Esophagus squamous epithelium (tissue), 5 donors: ENCODE measurements around the gene IGFBP1. TPM values are rescaled to one million over a fixed set of nuclear protein-coding genes. Genes with fewer than 3 reads are reported as not detected.

Source experiments
- DNase-seq: peaks from one replicate; lab custom pipeline; 2025; lab: John Stamatoyannopoulos, UW
- H3K27ac ChIP-seq, 4 donors: fragments of 200-600 bp; sonication (generic); one replicate each; pipeline ENCODE4 v1.5.1; 2016 to 2019; ENCODE audit warnings: mild to moderate bottlenecking in 1 of 4
- H3K27me3 ChIP-seq, 4 donors: fragments of 200-600 bp; sonication (generic); 1 replicate in 3 of 4; 2 replicates in 1 of 4; pipeline versions ENCODE4 v1.5.1 to v1.6.0; 2017 to 2021; ENCODE audit warnings: antibody characterized with exemption in 1 of 4
- H3K36me3 ChIP-seq, 3 donors: fragments of 200-600 bp; sonication (generic); one replicate each; pipeline ENCODE4 v1.5.1; 2016 to 2019
- H3K4me1 ChIP-seq, 3 donors: fragments of 200-600 bp; sonication (generic); one replicate each; pipeline ENCODE4 v1.5.1; 2017 to 2019
- H3K4me3 ChIP-seq, 4 donors: fragments of 200-600 bp; sonication (generic); 1 replicate in 3 of 4; 2 replicates in 1 of 4; pipeline ENCODE4 v1.5.1; 2016 to 2019; ENCODE audit warnings: mild to moderate bottlenecking in 2 of 4, moderate library complexity in 1 of 4
- H3K9me3 ChIP-seq, 3 donors: fragments of 200-600 bp; sonication (generic); one replicate each; pipeline ENCODE4 v1.5.1; 2016 to 2019
- CTCF ChIP-seq, 6 experiments: fragments of 450-650 bp in 4 of 6; fragments of 200-600 bp in 2 of 6; sonication (generic) in 2 of 6; IDR thresholded peaks; one replicate each; pipeline ENCODE4 v1.5.1; 2016 to 2019; ENCODE audit warnings: antibody characterized with exemption in 6 of 6, mild to moderate bottlenecking in 4 of 6, moderate library complexity in 4 of 6
- POLR2A ChIP-seq, 4 donors: fragments of 450-650 bp; IDR thresholded peaks; one replicate each; pipeline ENCODE4 v1.6.1; 2017; ENCODE audit warnings: antibody characterized with exemption in 4 of 4, mild to moderate bottlenecking in 4 of 4, moderate library complexity in 3 of 4
- WGBS, 2 donors: methylation state at CpG; one replicate each; pipeline ENCODE4 v1.1.5; 2018; 5-methylcytosine and 5-hydroxymethylcytosine counted together
- intact Hi-C: fragments of 100-400 bp; cut with DNase I; formaldehyde crosslinking; loops from one replicate; pipeline ENCODE4 v1.15.0; 2022
- total RNA-seq, 4 donors: library from RNA; depleted of rRNA; stranded (reverse); fragments of >200 nt; gene quantifications; one replicate each; pipeline ENCODE4 v1.1.0, GENCODE V29; 2016
- donor health status: DM: yes; HTN: yes; CAD: no.

The IGFBP1 gene
- total RNA-seq, 4 donors from 2014 or later, result not detected

- Histone ChIP-seq H3K4me1 (no peaks in the 10 kb centered on the region), H3K4me3 (no peak overlapping the region), H3K27ac (no peak overlapping the region), H3K9me3 (no peaks in the 10 kb centered on the region), H3K36me3 (no peaks in the 10 kb centered on the region), H3K27me3 (no peaks in the 10 kb centered on the region)
- DNase-seq, result no peak
- WGBS, 2 donors, result 63% methylated on average over 2 of the region's 2 CpGs; no CpG with 5 or more reads in 1 of the 2 donors
- intact Hi-C loops, result no loop called here
- TF ChIP-seq POLR2A (IDR thresholded peaks at IDR 0.05) (no peak), CTCF (IDR thresholded peaks at IDR 0.05) (no peak)
Measured at GRCh38 chr7:45876519-45876918, 11.8 kb upstream of the IGFBP1 start.

GRCh38 chr7:45878457-45879144, 9.7 kb upstream of the IGFBP1 start:
- Histone ChIP-seq H3K27me3 (peaks cover 0 to 6% (median 0%) of the 10 kb centered on the region in 4 donors), H3K4me1 (no peaks in the 10 kb centered on the region), H3K4me3 (no peak overlapping the region), H3K36me3 (no peaks in the 10 kb centered on the region), H3K9me3 (no peaks in the 10 kb centered on the region), H3K27ac (no peak overlapping the region)
- TF ChIP-seq CTCF (IDR thresholded peaks at IDR 0.05) (no peak), POLR2A (IDR thresholded peaks at IDR 0.05) (no peak)
- intact Hi-C loops, result no loop called here
- DNase-seq, result no peak
- WGBS, 2 donors, result 11 to 13% methylated on average over 3 of the region's 3 CpGs

- no peaks in the 10 kb centered on the region for H3K9me3 ChIP-seq
- intact Hi-C loops, result no loop called here
- no peak overlapping the region for H3K4me3 ChIP-seq
- 83 to 87% methylated on average over 3 to 6 of the region's 7 CpGs for WGBS, 2 donors
- peaks cover 0 to 20% (median 0%) of the 10 kb centered on the region in 4 donors for H3K27me3 ChIP-seq
- DNase-seq, result no peak
- no peak overlapping the region for H3K27ac ChIP-seq
- no peaks in the 10 kb centered on the region for H3K36me3 ChIP-seq
- TF ChIP-seq POLR2A (IDR thresholded peaks at IDR 0.05) (no peak), CTCF (IDR thresholded peaks at IDR 0.05) (no peak)
- H3K4me1 ChIP-seq, result no peaks in the 10 kb centered on the region
Measured at GRCh38 chr7:45880433-45880860, 7.8 kb upstream of the IGFBP1 start.

- peaks cover 0 to 29% (median 0%) of the 10 kb centered on the region in 4 donors for H3K27me3 ChIP-seq
- H3K36me3 ChIP-seq, result no peaks in the 10 kb centered on the region
- no peak overlapping the region for H3K4me3 ChIP-seq
- H3K4me1 ChIP-seq, result no peaks in the 10 kb centered on the region
- WGBS, 2 donors, result 83 to 90% methylated on average over 4 to 7 of the region's 9 CpGs
- no peaks in the 10 kb centered on the region for H3K9me3 ChIP-seq
- intact Hi-C loops, result no loop called here
- no peak for TF ChIP-seq POLR2A (IDR thresholded peaks at IDR 0.05)
- TF ChIP-seq CTCF (IDR thresholded peaks at IDR 0.05), result no peak
- H3K27ac ChIP-seq, result no peak overlapping the region
- no peak for DNase-seq
Measured at GRCh38 chr7:45881280-45881758, 7.0 kb upstream of the IGFBP1 start.

- Histone ChIP-seq H3K27ac (no peak overlapping the region), H3K4me1 (no peaks in the 10 kb centered on the region), H3K27me3 (peaks cover 0 to 35% (median 0%) of the 10 kb centered on the region in 4 donors), H3K9me3 (no peaks in the 10 kb centered on the region), H3K36me3 (no peaks in the 10 kb centered on the region), H3K4me3 (no peak overlapping the region)
- intact Hi-C loops, result no loop called here
- WGBS, 2 donors, result 59 to 61% methylated on average over 9 to 12 of the region's 12 CpGs
- DNase-seq, result no peak
- TF ChIP-seq POLR2A (IDR thresholded peaks at IDR 0.05) (no peak), CTCF (IDR thresholded peaks at IDR 0.05) (no peak)
Measured at GRCh38 chr7:45881759-45882464, 6.4 kb upstream of the IGFBP1 start.
